Coronary artery (tissue), 2 donors: ENCODE results near the gene PKD2L1.

Experiments
- DNase-seq: peaks from one replicate; pipeline ENCODE4 v3.0.0-alpha.2; 2017; ENCODE audit warnings: low spot score
- H3K27ac ChIP-seq, 2 donors: fragments of 200-600 bp; sonication (generic); one replicate each; pipeline ENCODE4 v1.5.1; 2016 to 2019
- H3K4me3 ChIP-seq: fragments of 200-600 bp; sonication (generic); 2 replicates; pipeline ENCODE4 v1.5.1; 2016; ENCODE audit warnings: mild to moderate bottlenecking, moderate library complexity
- TF ChIP-seq, protein P1 (sequence below): fragments of 200-600 bp; sonication (generic); IDR thresholded peaks from one replicate; pipeline ENCODE4 v1.5.1; 2019; ENCODE audit warnings: antibody characterized with exemption

The PKD2L1 gene

DNA sequence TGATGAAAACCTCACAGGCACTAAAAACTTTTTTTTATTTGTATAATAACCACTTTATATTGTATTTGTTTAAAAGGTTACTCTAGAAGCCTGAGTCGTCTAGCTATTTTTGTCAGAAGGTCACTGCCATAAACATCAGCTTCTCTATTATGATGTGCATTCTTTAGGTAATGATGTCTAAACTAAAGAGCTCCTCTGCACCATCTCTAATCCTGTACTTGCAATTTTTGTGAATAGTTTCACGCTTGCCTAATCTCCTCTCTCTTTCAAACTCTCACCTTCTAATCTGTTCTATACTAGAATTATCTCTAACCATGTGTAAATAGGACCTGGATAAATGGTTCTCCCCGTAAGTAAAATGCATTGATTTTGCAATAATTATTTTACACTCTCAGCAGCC is 90.2 kb downstream of the PKD2L1 start:
- Histone ChIP-seq H3K27ac (no peak overlapping the region), H3K4me3 (no peak overlapping the region)
- DNase-seq: no peak
- TF ChIP-seq, protein P1, sequence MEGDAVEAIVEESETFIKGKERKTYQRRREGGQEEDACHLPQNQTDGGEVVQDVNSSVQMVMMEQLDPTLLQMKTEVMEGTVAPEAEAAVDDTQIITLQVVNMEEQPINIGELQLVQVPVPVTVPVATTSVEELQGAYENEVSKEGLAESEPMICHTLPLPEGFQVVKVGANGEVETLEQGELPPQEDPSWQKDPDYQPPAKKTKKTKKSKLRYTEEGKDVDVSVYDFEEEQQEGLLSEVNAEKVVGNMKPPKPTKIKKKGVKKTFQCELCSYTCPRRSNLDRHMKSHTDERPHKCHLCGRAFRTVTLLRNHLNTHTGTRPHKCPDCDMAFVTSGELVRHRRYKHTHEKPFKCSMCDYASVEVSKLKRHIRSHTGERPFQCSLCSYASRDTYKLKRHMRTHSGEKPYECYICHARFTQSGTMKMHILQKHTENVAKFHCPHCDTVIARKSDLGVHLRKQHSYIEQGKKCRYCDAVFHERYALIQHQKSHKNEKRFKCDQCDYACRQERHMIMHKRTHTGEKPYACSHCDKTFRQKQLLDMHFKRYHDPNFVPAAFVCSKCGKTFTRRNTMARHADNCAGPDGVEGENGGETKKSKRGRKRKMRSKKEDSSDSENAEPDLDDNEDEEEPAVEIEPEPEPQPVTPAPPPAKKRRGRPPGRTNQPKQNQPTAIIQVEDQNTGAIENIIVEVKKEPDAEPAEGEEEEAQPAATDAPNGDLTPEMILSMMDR: no peak

GRCh38 chr10:100238429-100238828 is 91.6 kb downstream of the PKD2L1 start:
- no peak overlapping the region for H3K27ac ChIP-seq
- no peak overlapping the region for H3K4me3 ChIP-seq
- TF ChIP-seq, protein P1: no peak
- DNase-seq: no peak
